ENCODE measurements around the gene TMEM143. TPM values are rescaled to one million over a fixed set of nuclear protein-coding genes. Genes with fewer than 3 reads are reported as not detected.
A peak's percentile ranks its signal among the peaks of the same experiment; 100 is the strongest.

TMEM143 gene
- total and polyA plus RNA-seq, 10 of the 15 experiments (the other 5 are each of a cell fraction or from before 2014, with no cell fraction given) = 1.5 to 19.5 (median 10.1) TPM

- TF ChIP-seq, protein P1, sequence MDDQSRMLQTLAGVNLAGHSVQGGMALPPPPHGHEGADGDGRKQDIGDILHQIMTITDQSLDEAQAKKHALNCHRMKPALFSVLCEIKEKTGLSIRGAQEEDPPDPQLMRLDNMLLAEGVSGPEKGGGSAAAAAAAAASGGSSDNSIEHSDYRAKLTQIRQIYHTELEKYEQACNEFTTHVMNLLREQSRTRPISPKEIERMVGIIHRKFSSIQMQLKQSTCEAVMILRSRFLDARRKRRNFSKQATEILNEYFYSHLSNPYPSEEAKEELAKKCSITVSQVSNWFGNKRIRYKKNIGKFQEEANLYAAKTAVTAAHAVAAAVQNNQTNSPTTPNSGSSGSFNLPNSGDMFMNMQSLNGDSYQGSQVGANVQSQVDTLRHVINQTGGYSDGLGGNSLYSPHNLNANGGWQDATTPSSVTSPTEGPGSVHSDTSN (IDR thresholded peaks at IDR 0.05; ENCODE audit: insufficient replicate concordance, low read depth, low read length) = no peak
- TF ChIP-seq ZBTB40 (IDR thresholded peaks at IDR 0.05; ENCODE audit: borderline replicate concordance) (peak; percentile 42; the same call in 1 of the 2 replicates), ZNF622 (IDR thresholded peaks at IDR 0.05) (no peak), CHD4 (IDR thresholded peaks at IDR 0.05) (no peak), FOS (IDR thresholded peaks at IDR 0.05; ENCODE audit: borderline replicate concordance, extremely low read depth, insufficient read length) (no peak), ZBED1 (IDR thresholded peaks at IDR 0.05; ENCODE audit: borderline replicate concordance) (no peak), RB1 (IDR thresholded peaks at IDR 0.05; ENCODE audit: borderline replicate concordance) (no peak), ZSCAN29 (IDR thresholded peaks at IDR 0.05) (no peak), MAX (IDR thresholded peaks at IDR 0.05; ENCODE audit: low read depth, low read length) (no peak), EED (IDR thresholded peaks at IDR 0.05; ENCODE audit: low read depth) (no peak), NR2C1 (IDR thresholded peaks at IDR 0.05) (peak; percentile 29; the same call in 1 of the 2 replicates), RAD21 (IDR thresholded peaks at IDR 0.05; ENCODE audit: insufficient read depth, low read depth, low read length) (no peak), WRNIP1 (IDR thresholded peaks at IDR 0.05; ENCODE audit: borderline replicate concordance, low read depth, low read length) (no peak), IKZF1 (conservative IDR thresholded peaks at IDR 0.05) (peak; percentile 94), CBX5 (IDR thresholded peaks at IDR 0.05; ENCODE audit: low read depth) (no peak), GABPA (IDR thresholded peaks at IDR 0.05; ENCODE audit: low read depth) (no peak; the same call in 1 of the 2 replicates), CHD2 (IDR thresholded peaks at IDR 0.05; ENCODE audit: borderline replicate concordance, low read depth, low read length) (peak; percentile 72; the same call in 1 of the 2 replicates)
- TF ChIP-seq, protein P2, sequence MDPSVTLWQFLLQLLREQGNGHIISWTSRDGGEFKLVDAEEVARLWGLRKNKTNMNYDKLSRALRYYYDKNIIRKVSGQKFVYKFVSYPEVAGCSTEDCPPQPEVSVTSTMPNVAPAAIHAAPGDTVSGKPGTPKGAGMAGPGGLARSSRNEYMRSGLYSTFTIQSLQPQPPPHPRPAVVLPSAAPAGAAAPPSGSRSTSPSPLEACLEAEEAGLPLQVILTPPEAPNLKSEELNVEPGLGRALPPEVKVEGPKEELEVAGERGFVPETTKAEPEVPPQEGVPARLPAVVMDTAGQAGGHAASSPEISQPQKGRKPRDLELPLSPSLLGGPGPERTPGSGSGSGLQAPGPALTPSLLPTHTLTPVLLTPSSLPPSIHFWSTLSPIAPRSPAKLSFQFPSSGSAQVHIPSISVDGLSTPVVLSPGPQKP (IDR thresholded peaks at IDR 0.05; ENCODE audit: low read depth, low read length) = 0 out of 2 replicates have a peak, but pooled peaks have one; percentile 25
- TF ChIP-seq, protein P3, sequence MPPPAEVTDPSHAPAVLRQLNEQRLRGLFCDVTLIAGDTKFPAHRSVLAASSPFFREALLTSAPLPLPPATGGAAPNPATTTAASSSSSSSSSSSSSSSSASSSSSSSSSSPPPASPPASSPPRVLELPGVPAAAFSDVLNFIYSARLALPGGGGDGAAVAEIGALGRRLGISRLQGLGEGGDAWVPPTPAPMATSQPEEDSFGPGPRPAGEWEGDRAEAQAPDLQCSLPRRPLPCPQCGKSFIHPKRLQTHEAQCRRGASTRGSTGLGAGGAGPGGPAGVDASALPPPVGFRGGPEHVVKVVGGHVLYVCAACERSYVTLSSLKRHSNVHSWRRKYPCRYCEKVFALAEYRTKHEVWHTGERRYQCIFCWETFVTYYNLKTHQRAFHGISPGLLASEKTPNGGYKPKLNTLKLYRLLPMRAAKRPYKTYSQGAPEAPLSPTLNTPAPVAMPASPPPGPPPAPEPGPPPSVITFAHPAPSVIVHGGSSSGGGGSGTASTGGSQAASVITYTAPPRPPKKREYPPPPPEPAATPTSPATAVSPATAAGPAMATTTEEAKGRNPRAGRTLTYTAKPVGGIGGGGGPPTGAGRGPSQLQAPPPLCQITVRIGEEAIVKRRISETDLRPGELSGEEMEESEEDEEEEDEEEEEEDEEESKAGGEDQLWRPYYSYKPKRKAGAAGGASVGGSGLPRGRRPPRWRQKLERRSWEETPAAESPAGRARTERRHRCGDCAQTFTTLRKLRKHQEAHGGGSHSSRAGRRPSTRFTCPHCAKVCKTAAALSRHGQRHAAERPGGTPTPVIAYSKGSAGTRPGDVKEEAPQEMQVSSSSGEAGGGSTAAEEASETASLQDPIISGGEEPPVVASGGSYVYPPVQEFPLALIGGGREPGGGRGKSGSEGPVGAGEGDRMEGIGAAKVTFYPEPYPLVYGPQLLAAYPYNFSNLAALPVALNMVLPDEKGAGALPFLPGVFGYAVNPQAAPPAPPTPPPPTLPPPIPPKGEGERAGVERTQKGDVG (CRISPR knock-in tag; IDR thresholded peaks at IDR 0.05) = no peak
- TF ChIP-seq, protein P4, sequence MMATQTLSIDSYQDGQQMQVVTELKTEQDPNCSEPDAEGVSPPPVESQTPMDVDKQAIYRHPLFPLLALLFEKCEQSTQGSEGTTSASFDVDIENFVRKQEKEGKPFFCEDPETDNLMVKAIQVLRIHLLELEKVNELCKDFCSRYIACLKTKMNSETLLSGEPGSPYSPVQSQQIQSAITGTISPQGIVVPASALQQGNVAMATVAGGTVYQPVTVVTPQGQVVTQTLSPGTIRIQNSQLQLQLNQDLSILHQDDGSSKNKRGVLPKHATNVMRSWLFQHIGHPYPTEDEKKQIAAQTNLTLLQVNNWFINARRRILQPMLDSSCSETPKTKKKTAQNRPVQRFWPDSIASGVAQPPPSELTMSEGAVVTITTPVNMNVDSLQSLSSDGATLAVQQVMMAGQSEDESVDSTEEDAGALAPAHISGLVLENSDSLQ (IDR thresholded peaks at IDR 0.05) = peak; percentile 19; the same call in 1 of the 2 replicates
These were observed 39.9 kb upstream of the TMEM143 start (continued) for GRCh38 chr19:48403606-48404005.

Measured in GM12878 (cell line).